SK-MEL-5 (cell line): ENCODE results near the gene MTA1. TPM values are rescaled to one million over a fixed set of nuclear protein-coding genes. Genes with fewer than 3 reads are reported as not detected.
A peak's percentile ranks its signal among the peaks of the same experiment; 100 is the strongest.

Source experiments
- DNase-seq: peaks from one replicate; pipeline ENCODE4 v3.0.0-alpha.2; 2016; ENCODE audit warnings: low read depth, low spot score
- in situ Hi-C: cut with HindIII; loops from 2 replicates; pipeline ENCODE4 v1.10.0; 2016; ENCODE audit warnings: low sequenced_read_pairs, high pct_unique_total_duplicates, low pct_unique_long_range_greater_than_20kb
- total RNA-seq: library from RNA; depleted of rRNA; stranded (reverse); fragments of >200 nt; shearing (Covaris generic); gene quantifications from 2 replicates; pipeline ENCODE4 v1.2.3, GENCODE V29; 2014

MTA1 gene
- total RNA-seq, 1 experiment from 2014 or later: 36.3 TPM

GRCh38 chr14:105476097-105476830, 56.6 kb downstream of the MTA1 start:
- in situ Hi-C loops: no loop called here
- DNase-seq: no peak

DNA sequence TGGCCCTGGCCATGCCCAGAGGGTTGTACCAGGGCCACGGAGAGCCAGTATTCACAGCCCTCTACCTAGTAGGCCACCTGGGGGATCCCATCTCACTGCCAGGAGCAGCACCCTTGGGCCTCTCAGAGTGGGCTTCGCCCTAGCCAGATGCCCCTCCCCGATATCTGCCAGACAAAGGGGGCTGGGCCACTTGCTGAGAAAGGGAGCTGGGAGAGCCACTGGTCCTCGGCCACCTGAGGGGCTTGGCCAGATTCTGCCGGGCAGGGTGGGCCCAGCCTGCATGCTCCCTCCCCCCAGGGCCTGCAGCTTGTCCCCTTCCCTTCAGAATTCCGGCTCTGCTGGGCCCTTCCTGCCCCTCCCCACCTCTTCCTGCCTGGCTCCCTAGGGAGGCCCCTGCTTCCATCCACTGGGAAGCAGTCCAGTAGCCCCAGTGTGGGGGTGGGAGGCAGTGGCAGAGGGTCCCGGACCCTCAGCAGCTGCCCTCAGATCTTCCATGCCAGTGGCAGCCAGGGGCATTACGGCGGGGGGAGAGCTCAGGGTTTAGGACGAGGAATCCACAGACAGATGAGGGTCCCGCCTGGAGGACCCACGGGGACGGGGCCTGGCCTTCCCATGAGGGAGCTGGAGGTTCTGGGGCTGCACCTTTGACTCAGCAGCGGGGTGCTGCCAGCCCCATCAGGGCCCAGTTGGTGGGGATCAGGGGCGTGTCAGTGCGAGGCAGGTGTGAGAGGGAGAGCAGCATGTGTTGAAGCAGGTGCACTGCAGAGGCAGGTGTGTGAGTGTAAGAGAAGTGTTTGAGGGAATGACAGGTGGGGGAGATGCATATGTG, 57.4 kb downstream of the MTA1 start:
- no peak for DNase-seq
- in situ Hi-C loops: no loop called here

DNA sequence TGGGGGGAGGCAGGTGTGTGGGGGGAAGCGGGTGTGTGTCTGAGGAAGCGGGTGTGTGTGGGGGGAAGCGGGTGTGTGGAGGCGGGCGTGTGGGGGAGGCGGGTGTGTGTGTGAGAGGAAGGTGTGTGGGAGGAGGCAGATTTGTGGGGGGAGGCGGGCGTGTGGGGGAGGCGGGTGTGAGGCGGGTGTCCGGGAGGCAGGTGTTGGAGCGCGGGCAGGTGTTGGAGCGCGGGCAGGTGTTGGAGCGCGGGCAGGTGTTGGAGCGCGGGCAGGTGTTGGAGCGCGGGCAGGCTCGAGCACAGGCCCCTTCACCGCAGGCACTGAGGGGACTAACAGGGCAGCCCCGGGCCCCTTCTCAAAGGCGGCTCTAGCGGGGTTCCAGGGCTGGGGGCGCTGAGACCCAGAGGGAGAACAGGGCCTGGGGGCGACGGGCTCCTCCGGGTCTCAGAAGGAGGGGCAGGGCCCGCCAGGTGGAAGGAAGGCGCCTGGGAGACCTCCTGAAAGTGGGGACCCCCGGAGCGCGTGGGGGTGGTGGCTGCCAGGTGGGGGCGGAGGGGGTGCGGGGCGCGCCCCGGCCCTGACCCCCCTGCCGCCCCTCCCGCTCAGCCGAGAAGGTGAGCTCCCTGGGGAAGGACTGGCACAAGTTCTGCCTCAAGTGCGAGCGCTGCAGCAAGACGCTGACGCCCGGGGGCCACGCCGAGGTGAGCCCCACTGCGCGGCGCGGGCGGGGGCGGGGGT, 58.2 kb downstream of the MTA1 start:
- in situ Hi-C loops: no loop called here
- DNase-seq: no peak

DNA sequence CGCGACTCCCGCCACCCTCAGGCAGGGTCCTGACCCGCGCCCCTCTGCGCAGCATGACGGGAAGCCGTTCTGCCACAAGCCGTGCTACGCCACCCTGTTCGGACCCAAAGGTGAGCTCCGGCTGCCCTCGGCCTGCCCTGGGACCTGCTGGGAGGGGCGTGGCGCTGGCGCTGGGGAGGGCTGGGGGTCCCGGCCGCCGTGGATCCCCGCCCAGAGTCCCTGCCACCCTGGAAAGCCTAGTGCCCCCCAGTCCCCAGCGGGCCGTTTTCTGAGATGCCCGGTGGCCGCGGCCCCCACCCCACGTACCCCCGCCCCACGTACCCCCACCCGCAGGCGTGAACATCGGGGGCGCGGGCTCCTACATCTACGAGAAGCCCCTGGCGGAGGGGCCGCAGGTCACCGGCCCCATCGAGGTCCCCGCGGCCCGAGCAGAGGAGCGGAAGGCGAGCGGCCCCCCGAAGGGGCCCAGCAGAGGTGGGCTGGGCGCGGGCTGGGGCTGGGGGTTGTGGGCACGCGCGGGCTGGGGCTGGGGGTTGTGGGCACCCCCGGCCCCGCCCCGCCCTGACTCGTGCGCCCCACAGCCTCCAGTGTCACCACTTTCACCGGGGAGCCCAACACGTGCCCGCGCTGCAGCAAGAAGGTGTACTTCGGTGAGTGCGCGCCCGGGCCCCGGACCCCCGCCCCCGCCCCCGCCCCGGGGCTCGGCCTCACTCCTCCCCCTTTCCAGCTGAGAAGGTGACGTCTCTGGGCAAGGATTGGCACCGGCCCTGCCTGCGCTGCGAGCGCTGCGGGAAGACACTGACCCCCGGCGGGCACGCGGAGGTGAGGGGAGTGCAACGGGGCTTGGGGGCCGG, 59.0 kb downstream of the MTA1 start:
- in situ Hi-C loops: no loop called here

GRCh38 chr14:105479431-105480158, 60.0 kb downstream of the MTA1 start:
- no peak for DNase-seq
- in situ Hi-C loops: no loop called here

More for the DNA sequence above, 59.0 kb downstream of the MTA1 start:
- no peak for DNase-seq

DNA sequence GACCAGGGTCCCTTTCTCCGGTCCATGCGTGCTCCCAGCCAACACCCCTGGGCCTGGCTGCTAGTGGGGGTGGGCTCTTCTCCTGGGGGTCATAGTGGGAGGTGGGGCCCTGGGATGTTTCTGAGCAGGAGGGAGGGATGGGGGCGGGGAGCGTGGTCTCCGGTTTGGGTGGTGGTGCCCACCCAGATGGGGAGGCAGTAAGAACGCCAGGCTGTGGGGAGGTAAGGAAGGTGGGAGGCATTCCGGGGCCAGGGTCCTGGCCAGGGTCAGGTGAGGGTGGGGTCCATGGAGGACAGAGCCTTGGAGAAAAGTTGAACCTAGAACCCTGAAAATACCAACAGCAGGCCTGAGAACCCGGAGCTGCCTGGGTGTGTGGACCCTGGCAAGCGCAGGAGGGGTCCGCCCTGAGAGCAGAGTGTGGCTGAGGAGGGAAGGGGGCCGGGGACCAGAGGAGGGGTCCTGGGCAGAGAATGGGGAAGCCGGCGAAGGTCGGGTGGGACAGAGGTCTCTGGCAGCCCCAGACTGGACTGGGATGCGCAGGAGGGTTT, 60.6 kb downstream of the MTA1 start:
- no peak for DNase-seq
- in situ Hi-C loops: no loop called here

GRCh38 chr14:105480807-105481801, 61.5 kb downstream of the MTA1 start:
- in situ Hi-C loops: no loop called here
- DNase-seq: peak; percentile 88

DNA sequence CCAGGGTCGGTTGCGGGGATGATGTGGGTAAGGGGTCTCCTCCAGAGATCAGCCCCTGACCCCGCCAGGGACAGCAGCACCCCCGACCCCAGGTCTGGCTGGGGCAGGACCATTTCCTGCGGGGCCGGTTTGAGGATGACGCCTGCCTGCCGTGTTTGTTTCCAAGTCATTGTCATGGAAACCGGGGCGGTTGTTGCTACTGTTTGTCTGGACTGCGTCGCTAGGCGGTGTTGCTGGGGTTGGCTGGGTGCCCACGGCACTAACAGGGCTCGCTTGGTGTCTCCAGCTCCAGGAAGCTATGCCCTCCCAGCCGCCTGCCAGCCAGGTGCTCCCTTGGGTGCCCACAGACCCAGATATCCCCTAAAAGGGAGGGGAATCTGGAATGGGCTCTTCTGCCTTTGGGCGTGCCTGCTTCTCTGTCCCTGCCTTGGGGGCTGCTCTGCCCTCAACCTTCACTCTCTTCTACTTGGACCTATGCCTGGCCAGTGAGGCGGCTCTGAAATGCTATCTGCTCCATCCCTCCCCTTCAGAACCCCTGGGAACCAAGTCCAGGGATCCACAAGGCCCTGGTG, 62.3 kb downstream of the MTA1 start:
- in situ Hi-C loops: no loop called here
- peak; percentile 95 for DNase-seq

DNA sequence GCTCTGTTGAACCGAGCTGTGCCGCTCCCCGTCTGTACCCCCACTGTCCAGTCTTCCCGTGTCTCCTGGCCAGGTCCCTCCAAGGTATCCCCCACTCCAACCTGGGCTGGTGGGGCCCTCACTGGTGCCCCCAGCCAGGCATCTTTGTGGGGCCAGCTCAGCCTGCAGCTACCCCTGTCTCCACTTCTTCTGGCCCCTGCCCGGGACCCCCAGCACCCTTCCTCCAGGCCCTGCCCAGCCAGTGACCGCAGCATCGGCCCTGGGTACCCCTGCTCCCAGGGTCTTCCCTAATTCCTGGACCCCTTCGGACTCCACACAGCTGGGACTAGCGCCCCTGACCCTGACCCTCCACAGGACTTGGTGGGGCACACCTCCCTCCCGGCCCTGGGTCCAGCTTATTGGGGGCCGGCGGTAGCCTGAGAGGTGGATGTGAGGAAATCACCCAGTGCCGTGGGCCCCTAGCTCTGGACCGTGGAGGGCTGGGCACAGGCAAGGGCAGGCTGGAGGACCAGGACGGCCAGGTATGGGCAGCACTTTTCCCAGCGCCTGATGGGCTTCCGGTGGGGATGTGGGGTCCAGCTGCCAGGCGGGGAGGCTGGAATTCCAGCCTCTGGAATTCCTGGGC, 63.0 kb downstream of the MTA1 start:
- in situ Hi-C loops: no loop called here
- DNase-seq: no peak

DNA sequence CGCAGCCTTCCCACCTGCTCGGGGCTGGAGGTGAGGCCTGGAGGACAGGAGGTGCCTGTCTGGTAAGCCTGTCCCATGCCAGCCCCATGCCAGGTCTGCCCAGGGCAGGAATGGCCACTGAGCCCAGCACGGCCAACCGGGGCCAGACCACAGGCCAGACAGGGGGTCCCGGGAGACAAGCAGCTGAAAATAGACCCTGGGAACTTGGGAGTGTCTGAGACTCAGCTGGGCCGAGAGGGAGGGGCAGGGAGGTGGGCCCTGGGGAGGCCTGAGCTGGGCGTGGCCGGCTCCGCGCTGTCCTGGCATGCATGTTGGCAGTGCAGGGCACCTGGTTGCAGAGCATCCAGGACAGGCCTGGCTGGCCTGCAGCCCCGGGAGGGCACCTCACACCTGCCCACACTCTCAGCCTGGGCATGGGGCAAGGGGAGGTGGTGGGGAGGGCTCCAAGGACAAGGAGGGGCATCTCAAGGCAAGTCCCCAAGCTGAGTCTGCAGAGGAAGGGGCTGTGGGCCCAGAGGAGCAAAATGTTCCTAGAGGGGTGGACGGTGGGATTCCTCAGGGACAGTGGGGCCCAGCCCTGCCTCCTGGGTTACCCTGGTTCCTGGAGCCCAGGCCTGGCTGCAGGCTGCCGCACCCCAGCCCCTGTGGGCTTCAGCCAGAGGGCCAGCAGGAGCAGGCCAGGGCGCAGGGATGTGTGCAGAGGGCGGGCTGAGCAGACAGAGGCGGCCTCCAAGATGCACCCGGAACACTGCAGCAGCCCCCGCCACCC, 63.9 kb downstream of the MTA1 start:
- in situ Hi-C loops: no loop called here
- no peak for DNase-seq

DNA sequence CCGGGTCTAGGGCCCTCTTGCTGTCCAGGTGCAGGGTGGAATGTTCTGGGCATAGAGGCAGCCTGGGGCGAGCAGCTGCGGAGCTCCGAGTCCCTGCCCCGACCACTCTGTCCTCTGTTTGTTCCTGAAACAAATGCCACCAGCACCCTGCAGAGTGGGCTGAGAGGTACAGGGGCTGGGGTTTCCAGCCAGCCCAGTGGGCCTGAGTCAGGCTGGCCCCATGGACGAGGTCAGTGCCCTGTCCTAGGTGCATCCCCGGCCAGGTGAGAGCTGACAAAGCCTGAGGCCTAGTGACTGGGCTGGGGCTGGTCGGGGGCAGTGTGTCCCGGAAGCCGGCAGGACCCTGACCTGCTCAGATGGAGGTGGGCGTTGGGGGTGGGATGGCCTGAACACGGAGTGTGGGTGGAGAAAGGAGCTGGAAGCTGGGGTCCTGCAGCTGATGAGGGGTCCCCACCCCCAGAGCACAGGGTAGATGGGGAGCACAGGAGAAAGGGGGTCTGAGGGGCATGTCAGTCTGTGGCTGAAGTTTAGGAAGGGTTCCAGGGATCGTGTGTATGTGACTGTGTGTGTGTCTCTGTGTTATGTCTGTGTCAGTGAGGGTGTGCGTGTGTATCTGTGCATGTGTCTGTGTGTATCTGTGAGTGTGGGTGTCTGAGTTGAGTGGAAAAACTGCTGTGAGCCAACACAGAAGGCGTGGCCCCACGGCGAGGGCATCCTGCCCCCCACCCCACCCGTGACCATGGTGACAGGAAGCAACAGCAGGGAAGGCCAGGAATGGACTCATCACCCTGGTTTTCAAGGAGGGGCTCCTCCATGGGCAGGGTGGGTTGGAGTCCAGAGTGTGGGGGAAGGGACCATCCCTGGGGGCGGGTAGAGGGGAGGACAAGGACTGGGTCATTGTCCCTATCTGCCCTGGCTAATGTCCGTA, 64.7 kb downstream of the MTA1 start:
- in situ Hi-C loops: no loop called here

GRCh38 chr14:105484997-105485393, 65.4 kb downstream of the MTA1 start:
- in situ Hi-C loops: no loop called here
- no peak for DNase-seq

More for the DNA sequence above, 64.7 kb downstream of the MTA1 start:
- DNase-seq: no peak

DNA sequence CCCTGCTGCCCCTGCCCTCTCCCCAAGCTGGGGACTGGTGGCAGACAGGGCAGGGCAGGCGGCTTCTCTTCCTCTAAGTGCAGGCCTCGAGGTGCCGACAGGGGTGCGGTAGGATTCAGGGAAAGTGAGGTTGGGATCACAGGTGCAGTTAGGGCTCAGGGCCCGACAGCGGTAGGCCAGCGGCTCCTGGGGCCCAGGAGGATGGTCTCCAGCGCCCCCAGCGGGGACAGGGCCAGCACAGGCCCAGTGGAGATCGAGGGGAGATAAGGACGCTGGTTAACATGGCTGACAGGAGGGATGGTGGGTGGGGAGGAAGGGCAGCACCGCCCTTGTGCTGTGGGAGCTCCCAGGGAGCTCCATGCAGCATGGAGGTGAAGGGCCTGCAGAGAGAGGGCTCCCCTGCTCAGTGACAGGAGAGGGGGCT, 66.1 kb downstream of the MTA1 start:
- in situ Hi-C loops: no loop called here
- peak; percentile 51 for DNase-seq
